NCI-H1436 (cell line): ENCODE data around the gene ADGRG1.

Experiments used
- DNase-seq: peaks from one replicate; lab custom pipeline; 2025; lab: John Stamatoyannopoulos, UW

Gene ADGRG1

GRCh38 chr16:57620335-57621231 lies 7.8 kb upstream of the ADGRG1 start:
- DNase-seq: no peak

- no peak for DNase-seq
These were observed 6.7 kb upstream of the ADGRG1 start for GRCh38 chr16:57621521-57622271.

- DNase-seq: no peak
These were observed 5.8 kb upstream of the ADGRG1 start for GRCh38 chr16:57622361-57623250.

GRCh38 chr16:57623251-57624043 lies 5.0 kb upstream of the ADGRG1 start:
- no peak for DNase-seq

GRCh38 chr16:57624044-57624688 lies 4.3 kb upstream of the ADGRG1 start:
- no peak for DNase-seq

GRCh38 chr16:57624806-57625500 lies 3.5 kb upstream of the ADGRG1 start:
- DNase-seq: no peak

- DNase-seq: no peak
These were observed 1.8 kb upstream of the ADGRG1 start for GRCh38 chr16:57626420-57627170.

GRCh38 chr16:57627184-57627871 lies 1.1 kb upstream of the ADGRG1 start:
- no peak for DNase-seq

GRCh38 chr16:57628783-57629293 lies 408 bp downstream of the ADGRG1 start:
- no peak for DNase-seq

- no peak for DNase-seq
These were observed 1.3 kb downstream of the ADGRG1 start for GRCh38 chr16:57629516-57630406.

- no peak for DNase-seq
These were observed 2.0 kb downstream of the ADGRG1 start for GRCh38 chr16:57630407-57630797.

GRCh38 chr16:57630931-57631845 lies 2.8 kb downstream of the ADGRG1 start:
- DNase-seq: no peak

- DNase-seq: no peak
These were observed 4.1 kb downstream of the ADGRG1 start for GRCh38 chr16:57632568-57632967.

- no peak for DNase-seq
These were observed 5.1 kb downstream of the ADGRG1 start for GRCh38 chr16:57633383-57634064.

GRCh38 chr16:57634171-57634570 lies 5.7 kb downstream of the ADGRG1 start:
- DNase-seq: no peak
